Large intestine (tissue), 3 donors: ENCODE measurements around the gene SSU72. TPM values are rescaled to one million over a fixed set of nuclear protein-coding genes. Genes with fewer than 3 reads are reported as not detected.
A peak's percentile ranks its signal among the peaks of the same experiment; 100 is the strongest.
"Not testable (repeated sequence)": the region's sequence is repeated elsewhere in the genome, so short reads cannot be mapped to it uniquely, and the experiment has no call there.

Experiments used
- DNase-seq, 2 donors: peaks; one replicate each; pipeline versions ENCODE4 v3.0.0 to v3.0.0-alpha.2; 2013
- H3K27ac ChIP-seq: one replicate; pipeline ENCODE4 v1.5.1; 2013; ENCODE audit warnings: low read length
- H3K27me3 ChIP-seq: 2 replicates; pipeline ENCODE4 v1.6.1; 2013; ENCODE audit warnings: low read length; ENCODE audit not compliant: control insufficient read depth, insufficient read depth
- H3K36me3 ChIP-seq: 2 replicates; pipeline ENCODE4 v1.6.1; 2013; ENCODE audit warnings: low read length; ENCODE audit not compliant: control insufficient read depth, insufficient read depth
- H3K4me1 ChIP-seq: one replicate; pipeline ENCODE4 v1.6.1; 2013; ENCODE audit warnings: low read length; ENCODE audit not compliant: control insufficient read depth, insufficient read depth
- H3K4me3 ChIP-seq: one replicate; pipeline ENCODE4 v1.5.1; 2013; ENCODE audit warnings: low read length
- H3K9me3 ChIP-seq: one replicate; pipeline ENCODE4 v1.6.1; 2013; ENCODE audit warnings: mild to moderate bottlenecking, low read depth, low read length, moderate library complexity; ENCODE audit not compliant: control insufficient read depth
- WGBS: methylation state at CpG from one replicate; pipeline ENCODE4 v1.1.5; 2013; ENCODE audit warnings: low lambda C conversion rate; ENCODE audit not compliant: insufficient coverage; 5-methylcytosine and 5-hydroxymethylcytosine counted together
- polyA plus RNA-seq: library from polyadenylated mRNA; unstranded; fragments of 120-200 nt; gene quantifications from one replicate; pipeline ENCODE4 v1.2.1, GENCODE V29; 2013

Gene SSU72
- polyA plus RNA-seq, 1 donor, result 79.4 TPM

DNA sequence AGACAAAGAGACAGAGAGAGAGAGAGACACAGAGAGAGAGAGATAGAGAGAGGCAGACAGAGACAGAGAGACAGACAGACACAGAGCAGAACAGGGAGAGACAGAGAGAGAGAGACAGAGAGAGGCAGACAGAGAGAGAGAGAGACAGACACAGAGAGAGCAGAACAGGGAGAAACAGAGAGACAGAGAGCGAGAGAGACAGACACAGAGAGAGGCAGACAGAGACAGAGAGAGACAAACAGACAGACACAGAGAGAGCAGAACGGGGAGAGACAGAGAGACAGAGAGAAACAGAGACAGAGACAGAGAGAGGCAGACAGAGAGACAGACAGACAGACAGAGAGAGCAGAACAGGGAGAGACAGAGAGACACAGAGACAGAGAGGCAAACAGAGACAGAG is 20.7 kb upstream of the SSU72 start:
- H3K27ac ChIP-seq, H3K4me3 ChIP-seq, H3K4me1 ChIP-seq, H3K36me3 ChIP-seq, H3K9me3 ChIP-seq, DNase-seq: not testable (repeated sequence)
- peaks cover 55% of the 10 kb centered on the region for H3K27me3 ChIP-seq
- WGBS, result no CpG with 5 or more reads among the region's 2 CpGs

DNA sequence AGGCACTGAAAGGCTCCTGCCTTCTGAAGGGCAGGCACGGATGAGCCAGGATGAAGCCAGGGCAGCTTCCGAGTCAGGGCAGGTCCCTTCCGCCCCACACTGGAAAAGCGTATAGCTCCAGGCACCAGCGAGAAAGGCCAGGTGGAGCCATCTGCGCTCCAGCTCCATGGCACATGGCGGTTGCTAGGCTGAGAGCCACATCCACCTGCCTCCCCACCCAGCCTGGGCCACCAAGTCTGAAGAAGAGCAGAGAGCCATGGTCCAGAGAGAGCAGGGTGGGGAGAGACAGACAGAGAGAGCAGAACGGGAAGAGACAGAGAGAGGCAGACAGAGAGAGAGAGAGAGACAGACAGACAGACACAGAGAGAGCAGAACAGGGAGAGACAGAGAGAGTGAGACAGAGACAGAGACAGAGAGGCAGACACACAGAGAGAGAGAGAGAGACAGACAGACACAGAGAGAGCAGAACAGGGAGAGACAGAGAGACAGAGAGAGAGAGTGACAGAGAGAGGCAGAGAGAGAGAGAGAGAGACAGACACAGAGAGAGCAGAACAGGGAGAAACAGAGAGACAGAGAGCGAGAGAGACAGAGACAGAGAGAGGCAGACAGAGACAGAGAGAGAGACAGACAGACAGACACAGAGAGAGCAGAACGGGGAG is 20.1 kb upstream of the SSU72 start:
- H3K4me3 ChIP-seq, result no peak overlapping the region
- peaks cover 53% of the 10 kb centered on the region for H3K27me3 ChIP-seq
- no peak overlapping the region for H3K27ac ChIP-seq
- no peaks in the 10 kb centered on the region for H3K4me1 ChIP-seq
- no peaks in the 10 kb centered on the region for H3K36me3 ChIP-seq
- 76% methylated on average over 3 of the region's 10 CpGs for WGBS
- peaks cover 5% of the 10 kb centered on the region for H3K9me3 ChIP-seq
- no peak for DNase-seq

DNA sequence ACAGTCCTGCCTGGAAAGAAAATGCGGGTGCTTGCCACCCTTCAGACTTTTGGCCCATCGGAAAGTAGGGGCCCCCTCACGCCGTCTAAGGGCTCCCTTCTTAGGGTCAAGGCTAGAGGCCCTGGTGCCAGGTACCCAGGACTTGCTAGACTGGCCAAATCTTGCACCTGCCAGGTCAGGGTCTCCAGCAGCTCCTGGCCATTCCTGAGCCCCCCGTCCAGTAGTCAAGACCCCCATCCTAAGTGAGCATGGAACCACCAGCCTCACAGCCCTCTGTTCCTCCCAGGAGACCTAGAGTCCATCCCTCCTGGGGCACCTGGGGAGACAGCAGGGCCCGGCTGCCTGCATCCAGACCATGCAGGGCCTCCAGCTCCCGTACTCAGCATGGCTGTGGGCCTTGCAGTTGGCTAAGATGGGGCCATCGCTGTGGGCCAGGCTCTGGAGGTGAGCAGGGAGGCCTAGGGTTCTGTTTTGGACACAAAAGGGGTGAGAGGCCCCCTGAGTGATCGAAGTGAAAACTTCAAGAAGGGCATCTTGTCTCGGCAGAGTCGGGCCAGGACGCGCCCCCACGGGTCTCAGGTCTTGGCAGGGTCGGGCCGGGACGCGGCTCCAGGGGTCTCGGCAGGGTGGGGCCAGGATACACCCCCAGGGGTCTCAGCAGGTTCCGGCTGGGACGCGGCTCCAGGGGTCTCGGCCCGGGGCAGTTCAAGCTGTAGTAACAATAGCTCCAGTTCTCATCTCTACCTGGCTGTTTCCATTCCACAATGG is 19.4 kb upstream of the SSU72 start:
- Histone ChIP-seq H3K4me1 (no peaks in the 10 kb centered on the region), H3K36me3 (no peaks in the 10 kb centered on the region), H3K4me3 (no peak overlapping the region), H3K27me3 (peaks cover 50% of the 10 kb centered on the region), H3K9me3 (peaks cover 5% of the 10 kb centered on the region), H3K27ac (no peak overlapping the region)
- no CpG with 5 or more reads among the region's 24 CpGs for WGBS
- DNase-seq, result no peak

DNA sequence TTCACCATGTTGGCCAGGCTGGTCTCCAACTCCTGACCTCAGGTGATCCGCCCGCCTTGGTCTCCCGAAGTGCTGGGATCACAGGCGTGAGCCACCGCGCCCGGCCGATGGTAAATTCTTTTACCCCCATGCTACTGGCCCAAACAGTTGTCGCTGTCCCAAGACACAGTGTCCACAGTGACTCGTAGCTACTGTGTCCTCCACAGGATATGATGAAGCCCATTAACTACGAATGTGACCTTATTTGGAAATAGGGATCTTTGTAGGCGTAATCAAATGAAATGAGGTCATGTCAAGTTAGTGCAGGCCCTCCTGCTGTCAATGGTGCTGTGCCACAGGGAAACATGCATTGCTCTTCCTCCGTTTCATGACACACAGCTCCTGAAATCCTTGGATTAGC is 16.8 kb upstream of the SSU72 start:
- no peaks in the 10 kb centered on the region for H3K9me3 ChIP-seq
- no peak for DNase-seq
- no peaks in the 10 kb centered on the region for H3K4me1 ChIP-seq
- H3K4me3 ChIP-seq, result no peak overlapping the region
- H3K27me3 ChIP-seq, result peaks cover 26% of the 10 kb centered on the region
- H3K27ac ChIP-seq, result no peak overlapping the region
- no peaks in the 10 kb centered on the region for H3K36me3 ChIP-seq
- no CpG with 5 or more reads among the region's 13 CpGs for WGBS

DNA sequence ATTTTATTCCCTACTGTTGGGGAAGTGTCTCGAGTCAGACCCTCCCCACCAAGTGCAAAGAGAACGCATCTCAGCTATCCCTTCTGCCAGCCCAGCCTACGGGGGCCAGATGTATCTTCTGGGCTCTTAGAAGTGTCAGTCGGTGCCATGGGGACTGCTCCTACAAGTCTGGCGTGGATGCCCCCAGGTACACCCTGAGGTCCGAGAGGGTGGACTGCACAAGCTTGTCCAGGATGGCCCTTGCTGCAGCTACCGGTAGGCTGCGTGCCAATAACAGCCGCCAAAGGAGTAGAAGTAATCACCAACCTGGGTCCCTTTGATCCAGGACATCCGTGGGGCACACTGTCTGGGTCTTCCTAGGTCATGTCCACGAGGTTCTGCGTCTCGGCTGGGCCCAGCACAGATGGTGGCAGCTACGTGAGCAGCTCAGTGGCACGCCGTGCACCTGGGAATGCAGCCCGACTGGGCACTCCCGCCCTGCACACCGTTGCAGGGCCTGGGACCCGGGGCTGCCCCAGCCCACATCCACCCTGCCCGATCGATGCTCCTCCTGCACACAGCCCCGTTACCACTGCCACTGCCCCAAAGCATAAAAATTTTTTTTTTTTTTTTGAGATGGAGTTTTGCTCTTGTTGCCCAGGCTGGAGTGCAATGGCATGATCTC is 8.8 kb upstream of the SSU72 start:
- Histone ChIP-seq H3K36me3 (no peaks in the 10 kb centered on the region), H3K4me1 (no peaks in the 10 kb centered on the region), H3K9me3 (no peaks in the 10 kb centered on the region), H3K4me3 (no peak overlapping the region), H3K27ac (no peak overlapping the region), H3K27me3 (peaks cover 18% of the 10 kb centered on the region)
- no CpG with 5 or more reads among the region's 23 CpGs for WGBS
- DNase-seq, result no peak

DNA sequence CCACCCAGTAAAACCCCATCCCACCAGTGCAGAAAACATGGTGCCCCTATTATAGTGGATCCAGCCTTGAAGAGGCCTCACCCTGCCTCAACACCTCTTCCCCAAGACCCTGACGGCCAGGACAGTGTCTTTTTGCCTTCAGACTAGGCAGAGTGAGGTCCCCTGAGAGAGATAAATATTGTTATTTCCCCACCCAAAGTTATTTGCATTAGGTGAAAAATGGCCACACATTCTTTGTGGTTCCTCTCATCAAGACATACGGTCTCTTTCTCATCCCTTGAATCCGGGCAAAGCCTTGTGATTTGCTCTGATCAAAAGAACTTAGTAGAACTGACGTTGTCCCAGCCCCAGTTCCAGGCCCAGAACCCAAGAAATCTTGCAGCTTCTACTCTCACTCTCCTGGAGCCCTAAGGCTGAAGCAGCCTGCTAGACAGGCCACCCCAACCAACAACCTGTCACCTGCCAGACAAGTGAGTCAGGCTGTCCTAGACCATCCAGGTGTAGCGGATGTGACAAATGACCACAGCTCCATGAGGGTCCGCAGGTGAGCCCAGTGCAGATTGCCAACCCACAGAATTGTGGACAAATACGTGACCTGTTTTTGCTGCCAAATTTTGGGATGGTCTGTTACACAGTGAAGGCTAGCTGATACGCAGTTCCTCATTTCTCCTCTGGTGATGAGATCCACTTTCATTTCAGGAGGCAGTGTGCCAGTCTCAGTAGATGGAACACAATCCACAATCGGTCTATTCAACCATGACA is 8.1 kb upstream of the SSU72 start:
- Histone ChIP-seq H3K27ac (no peak overlapping the region), H3K4me3 (no peak overlapping the region), H3K9me3 (no peaks in the 10 kb centered on the region), H3K4me1 (peaks cover 4% of the 10 kb centered on the region), H3K36me3 (no peaks in the 10 kb centered on the region), H3K27me3 (peaks cover 18% of the 10 kb centered on the region)
- no CpG with 5 or more reads among the region's 9 CpGs for WGBS
- no peak for DNase-seq

DNA sequence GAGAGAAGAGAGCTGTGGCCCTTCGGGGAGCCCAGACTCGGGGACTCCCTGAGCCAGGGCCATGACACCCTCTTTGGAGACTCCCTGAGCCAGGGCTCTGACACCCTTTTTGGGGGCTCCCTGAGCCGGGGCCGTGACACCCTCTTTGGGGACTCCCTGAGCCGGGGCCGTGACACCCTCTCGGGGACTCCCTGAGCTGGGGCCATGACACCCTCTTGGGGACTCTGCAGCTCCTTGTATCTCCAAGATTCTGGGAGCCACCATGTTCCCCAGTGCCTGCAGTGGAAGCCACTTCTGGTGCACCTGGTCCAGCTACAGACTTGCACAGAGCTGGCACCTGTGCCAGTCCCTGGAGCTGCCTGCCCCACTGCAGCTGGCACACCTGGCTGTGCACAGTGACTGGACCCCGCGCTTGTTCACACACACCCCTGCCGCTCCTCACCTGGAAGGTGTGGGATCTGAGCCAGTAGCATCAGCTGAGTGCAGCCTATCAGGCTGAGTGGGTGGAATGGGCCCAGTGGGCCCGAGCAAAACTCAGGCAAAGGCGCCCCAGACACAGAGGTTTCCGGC is 3.8 kb upstream of the SSU72 start:
- H3K4me1 ChIP-seq, result peaks cover 18% of the 10 kb centered on the region
- H3K9me3 ChIP-seq, result no peaks in the 10 kb centered on the region
- DNase-seq, result no peak
- H3K27me3 ChIP-seq, result peaks cover 15% of the 10 kb centered on the region
- H3K27ac ChIP-seq, result no peak overlapping the region
- no CpG with 5 or more reads among the region's 13 CpGs for WGBS
- no peaks in the 10 kb centered on the region for H3K36me3 ChIP-seq
- H3K4me3 ChIP-seq, result no peak overlapping the region

DNA sequence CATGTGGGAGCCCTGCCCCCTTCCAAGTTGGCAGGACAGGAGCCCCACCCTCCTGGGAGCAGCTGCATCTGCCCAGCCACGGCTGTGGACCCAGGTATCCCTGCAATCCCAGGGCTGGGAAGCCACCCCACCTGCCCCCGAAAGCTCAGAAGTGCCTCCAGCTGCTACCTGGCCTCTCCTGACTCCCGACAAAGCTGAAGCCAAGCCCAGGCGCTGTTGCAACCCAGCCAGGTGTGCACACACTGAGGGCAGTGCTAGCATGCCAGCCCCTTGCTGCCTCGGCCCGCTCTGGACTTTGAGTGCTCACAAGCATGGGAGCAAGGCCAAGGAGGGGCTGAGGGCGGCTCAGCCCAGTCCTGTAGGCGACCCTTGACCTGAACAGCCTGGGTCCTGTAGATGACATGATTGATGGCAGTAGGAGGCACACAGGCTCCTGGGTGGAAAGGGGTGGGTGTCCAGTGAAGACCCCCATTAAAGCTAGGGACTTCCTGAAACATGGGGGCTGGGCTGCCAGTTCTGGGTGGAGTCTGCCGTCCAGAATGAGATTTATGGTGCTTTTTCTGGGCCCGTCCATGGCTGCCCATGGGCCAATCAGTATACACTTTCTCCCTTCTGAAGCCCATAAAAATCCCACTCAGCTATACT is 2.8 kb upstream of the SSU72 start:
- H3K4me1 ChIP-seq, result peaks cover 23% of the 10 kb centered on the region
- no peaks in the 10 kb centered on the region for H3K9me3 ChIP-seq
- H3K27ac ChIP-seq, result peak overlapping the region; percentile 44
- peaks cover 2% of the 10 kb centered on the region for H3K36me3 ChIP-seq
- peak; percentile 76 to 83 for DNase-seq
- no peak overlapping the region for H3K4me3 ChIP-seq
- peaks cover 8% of the 10 kb centered on the region for H3K27me3 ChIP-seq
- WGBS, result no CpG with 5 or more reads among the region's 10 CpGs

DNA sequence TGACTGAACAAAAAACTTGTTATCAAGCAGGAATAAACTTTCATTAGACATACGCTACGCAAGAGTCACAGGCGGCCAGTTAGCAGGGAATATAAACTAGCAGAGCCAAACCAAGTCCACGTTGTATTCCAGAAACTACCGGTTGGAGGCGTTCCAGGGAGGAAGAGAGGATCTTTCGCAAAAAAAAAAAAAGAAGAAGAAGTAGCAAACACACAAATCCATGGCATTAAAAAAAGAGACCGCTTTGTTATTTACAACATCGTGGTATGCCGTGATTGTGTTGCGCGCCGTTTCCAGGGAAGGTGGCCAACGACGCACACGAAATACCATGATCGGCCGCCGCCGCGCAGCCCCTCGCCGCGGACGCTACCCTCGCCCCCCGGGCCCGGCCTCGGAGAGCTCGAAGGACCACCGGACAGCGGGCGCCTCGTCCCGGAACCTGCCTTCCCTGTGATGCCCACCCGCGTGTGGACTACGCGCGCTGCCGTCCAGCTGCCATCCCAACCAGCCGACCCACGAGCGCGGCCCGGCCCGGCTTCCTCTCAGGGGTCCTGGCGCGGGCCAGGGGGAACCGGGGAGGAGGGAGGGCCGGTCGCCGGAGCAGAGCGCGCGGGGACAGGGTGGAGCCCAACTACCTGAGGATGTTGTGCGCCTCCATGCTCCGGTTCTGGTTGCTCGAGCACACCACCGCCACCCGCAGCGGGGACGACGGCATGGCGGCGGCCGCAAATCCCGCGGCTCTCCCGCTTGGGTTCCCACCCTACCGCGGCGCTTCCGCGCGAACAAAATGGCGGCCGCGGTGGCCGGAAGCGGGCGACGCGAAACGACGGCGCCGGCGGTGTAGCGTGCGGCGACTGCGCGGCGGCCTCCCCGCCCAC is 581 bp downstream of the SSU72 start:
- peak in 1 of 2 donors; percentile 59 for DNase-seq

More for the DNA sequence above, 581 bp downstream of the SSU72 start:
- Histone ChIP-seq H3K36me3 (peaks cover 17% of the 10 kb centered on the region), H3K9me3 (no peaks in the 10 kb centered on the region), H3K27me3 (peaks cover 2% of the 10 kb centered on the region), H3K27ac (peak overlapping the region; percentile 98), H3K4me1 (peaks cover 23% of the 10 kb centered on the region), H3K4me3 (peak overlapping the region; percentile 92)
- whole genome bisulfite sequencing, result no CpG with 5 or more reads among the region's 96 CpGs
